HEK293 (cell line): Measurements from ENCODE around the gene SBF2.

ENCODE experiments used
- BCL11A ChIP-seq: fragments of 450-650 bp; formaldehyde crosslinking; IDR thresholded peaks from 2 replicates; pipeline ENCODE4 v1.5.1; 2016; ENCODE audit warnings: low read depth, missing biosample characterization, missing genetic modification characterization
- BCL11B ChIP-seq: fragments of 450-650 bp; formaldehyde crosslinking; IDR thresholded peaks from 2 replicates; pipeline ENCODE4 v1.5.1; 2016; ENCODE audit warnings: low read depth, missing biosample characterization, missing genetic modification characterization
- GLIS1 ChIP-seq: fragments of 450-650 bp; formaldehyde crosslinking; IDR thresholded peaks from 2 replicates; pipeline ENCODE4 v1.5.1; 2016; ENCODE audit warnings: missing biosample characterization, missing genetic modification characterization
- HOXC10 ChIP-seq: sonication (generic); formaldehyde crosslinking; IDR thresholded peaks from 2 replicates; pipeline ENCODE4 v1.8.1; 2023; ENCODE audit warnings: mild to moderate bottlenecking, missing genetic modification reagents
- SP3 ChIP-seq: fragments of 450-650 bp; formaldehyde crosslinking; IDR thresholded peaks from 2 replicates; pipeline ENCODE4 v1.5.1; 2016; ENCODE audit warnings: missing biosample characterization, missing genetic modification characterization
- SP7 ChIP-seq: fragments of 450-650 bp; formaldehyde crosslinking; IDR thresholded peaks from 2 replicates; pipeline ENCODE4 v1.5.1; 2016; ENCODE audit warnings: missing biosample characterization, missing genetic modification characterization
- TCF7L2 ChIP-seq: IDR thresholded peaks from 2 replicates; pipeline ENCODE4 v1.6.1; 2011; ENCODE audit warnings: low read depth, mild to moderate bottlenecking, inconsistent platforms, low read length, moderate library complexity, borderline replicate concordance
- ZBTB21 ChIP-seq: fragments of 450-650 bp; formaldehyde crosslinking; IDR thresholded peaks from 2 replicates; pipeline ENCODE4 v1.5.1; 2017; ENCODE audit warnings: missing biosample characterization, missing genetic modification characterization
- ZBTB6 ChIP-seq: fragments of 450-650 bp; formaldehyde crosslinking; IDR thresholded peaks from 2 replicates; pipeline ENCODE4 v1.5.1; 2017; ENCODE audit warnings: missing biosample characterization, missing genetic modification characterization
- ZFP37 ChIP-seq: fragments of 450-650 bp; formaldehyde crosslinking; IDR thresholded peaks from 2 replicates; pipeline ENCODE4 v1.5.1; 2016; ENCODE audit warnings: missing biosample characterization, missing genetic modification characterization
- ZNF140 ChIP-seq: fragments of 450-650 bp; formaldehyde crosslinking; IDR thresholded peaks from 2 replicates; pipeline ENCODE4 v1.5.1; 2016; ENCODE audit warnings: missing biosample characterization, missing genetic modification characterization
- ZNF23 ChIP-seq: fragments of 450-650 bp; formaldehyde crosslinking; IDR thresholded peaks from 2 replicates; pipeline ENCODE4 v1.5.1; 2016; ENCODE audit warnings: missing biosample characterization, missing genetic modification characterization, borderline replicate concordance
- ZNF266 ChIP-seq: fragments of 450-650 bp; formaldehyde crosslinking; IDR thresholded peaks from 2 replicates; pipeline ENCODE4 v1.5.1; 2016; ENCODE audit warnings: missing biosample characterization, missing genetic modification characterization, low read depth
- ZNF280D ChIP-seq: fragments of 450-650 bp; formaldehyde crosslinking; IDR thresholded peaks from 2 replicates; pipeline ENCODE4 v1.5.1; 2016; ENCODE audit warnings: missing biosample characterization, missing genetic modification characterization
- ZNF341 ChIP-seq: fragments of 450-650 bp; formaldehyde crosslinking; IDR thresholded peaks from 2 replicates; pipeline ENCODE4; 2016; ENCODE audit warnings: low read depth, missing biosample characterization, missing genetic modification characterization
- ZNF426 ChIP-seq: fragments of 450-650 bp; formaldehyde crosslinking; IDR thresholded peaks from 2 replicates; pipeline ENCODE4 v1.5.1; 2017; ENCODE audit warnings: missing biosample characterization, missing genetic modification characterization, mild to moderate bottlenecking, inconsistent platforms, moderate library complexity
- ZNF488 ChIP-seq: fragments of 450-650 bp; formaldehyde crosslinking; IDR thresholded peaks from 2 replicates; pipeline ENCODE4 v1.5.1; 2016; ENCODE audit warnings: missing biosample characterization, missing genetic modification characterization
- ZNF549 ChIP-seq: fragments of 450-650 bp; IDR thresholded peaks from 2 replicates; pipeline ENCODE4 v1.5.1; 2018; ENCODE audit warnings: missing biosample characterization, missing genetic modification characterization, mild to moderate bottlenecking, inconsistent platforms, moderate library complexity
- ZNF571 ChIP-seq: fragments of 450-650 bp; formaldehyde crosslinking; IDR thresholded peaks from 2 replicates; pipeline ENCODE4 v1.5.0; 2017; ENCODE audit warnings: missing biosample characterization, missing genetic modification characterization
- ZNF585B ChIP-seq: fragments of 450-650 bp; formaldehyde crosslinking; IDR thresholded peaks from 2 replicates; pipeline ENCODE4 v1.5.1; 2016; ENCODE audit warnings: missing biosample characterization, missing genetic modification characterization
- ZNF600 ChIP-seq: fragments of 450-650 bp; formaldehyde crosslinking; IDR thresholded peaks from 2 replicates; pipeline ENCODE4 v1.5.1; 2016; ENCODE audit warnings: missing biosample characterization, missing genetic modification characterization
- ZNF660 ChIP-seq: fragments of 450-650 bp; IDR thresholded peaks from 2 replicates; pipeline ENCODE4 v1.5.1; 2018; ENCODE audit warnings: missing biosample characterization, mild to moderate bottlenecking, missing genetic modification characterization
- ZNF776 ChIP-seq: fragments of 450-650 bp; formaldehyde crosslinking; IDR thresholded peaks from 2 replicates; pipeline ENCODE4 v1.5.0; 2017; ENCODE audit warnings: missing biosample characterization, missing genetic modification characterization, borderline replicate concordance
- ZNF837 ChIP-seq: fragments of 450-650 bp; formaldehyde crosslinking; IDR thresholded peaks from 2 replicates; pipeline ENCODE4 v1.5.1; 2016; ENCODE audit warnings: missing biosample characterization, missing genetic modification characterization
- TF ChIP-seq, protein P1 (sequence below): fragments of 450-650 bp; formaldehyde crosslinking; IDR thresholded peaks from 2 replicates; pipeline ENCODE4 v1.5.1; 2016; ENCODE audit warnings: missing biosample characterization, missing genetic modification characterization
- TF ChIP-seq, protein P2 (sequence below): fragments of 450-650 bp; formaldehyde crosslinking; IDR thresholded peaks from 2 replicates; pipeline ENCODE4 v1.5.1; 2017; ENCODE audit warnings: missing biosample characterization, missing genetic modification characterization
- TF ChIP-seq, protein P3 (sequence below): fragments of 450-650 bp; formaldehyde crosslinking; IDR thresholded peaks from 2 replicates; pipeline ENCODE4 v1.5.1; 2016; ENCODE audit warnings: missing biosample characterization, missing genetic modification characterization, low read depth
- TF ChIP-seq, protein P4 (sequence below): fragments of 450-650 bp; formaldehyde crosslinking; IDR thresholded peaks from 2 replicates; pipeline ENCODE4 v1.5.1; 2017; ENCODE audit warnings: missing biosample characterization, missing genetic modification characterization

SBF2 gene

DNA sequence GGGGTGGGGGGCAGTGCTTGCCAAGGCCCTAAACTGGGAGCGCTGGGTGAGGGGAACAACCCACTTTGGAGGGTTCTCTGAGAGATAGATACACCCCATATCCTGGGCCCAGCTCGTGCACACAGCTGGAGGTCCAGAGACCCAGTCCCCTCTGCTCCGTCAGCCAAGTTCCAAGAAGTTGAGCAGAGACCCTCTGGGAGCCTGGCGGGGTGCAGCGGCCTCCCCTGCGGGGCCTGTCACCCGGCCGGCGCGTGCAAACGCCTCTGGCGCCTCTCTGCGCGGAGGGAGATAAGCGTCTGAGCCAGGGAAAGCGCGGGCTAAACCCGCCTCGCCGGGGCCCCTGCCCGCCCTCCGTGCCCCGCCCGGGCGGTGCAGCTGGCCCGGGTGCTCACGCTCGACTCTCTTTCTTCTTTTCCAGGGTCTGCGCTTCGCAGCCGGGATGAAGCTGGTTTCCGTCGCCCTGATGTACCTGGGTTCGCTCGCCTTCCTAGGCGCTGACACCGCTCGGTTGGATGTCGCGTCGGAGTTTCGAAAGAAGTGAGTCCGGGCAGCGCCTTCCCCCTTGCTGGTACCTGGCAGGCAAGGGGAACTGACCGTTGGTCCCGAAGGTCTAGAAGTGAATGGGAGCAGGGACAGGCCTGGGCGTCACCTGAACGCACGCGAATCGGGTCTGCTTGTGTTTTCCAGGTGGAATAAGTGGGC is 11.4 kb upstream of the SBF2 start (continued):
- TF ChIP-seq, protein P1, sequence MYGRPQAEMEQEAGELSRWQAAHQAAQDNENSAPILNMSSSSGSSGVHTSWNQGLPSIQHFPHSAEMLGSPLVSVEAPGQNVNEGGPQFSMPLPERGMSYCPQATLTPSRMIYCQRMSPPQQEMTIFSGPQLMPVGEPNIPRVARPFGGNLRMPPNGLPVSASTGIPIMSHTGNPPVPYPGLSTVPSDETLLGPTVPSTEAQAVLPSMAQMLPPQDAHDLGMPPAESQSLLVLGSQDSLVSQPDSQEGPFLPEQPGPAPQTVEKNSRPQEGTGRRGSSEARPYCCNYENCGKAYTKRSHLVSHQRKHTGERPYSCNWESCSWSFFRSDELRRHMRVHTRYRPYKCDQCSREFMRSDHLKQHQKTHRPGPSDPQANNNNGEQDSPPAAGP, result no peak
- TF ChIP-seq, protein P2, sequence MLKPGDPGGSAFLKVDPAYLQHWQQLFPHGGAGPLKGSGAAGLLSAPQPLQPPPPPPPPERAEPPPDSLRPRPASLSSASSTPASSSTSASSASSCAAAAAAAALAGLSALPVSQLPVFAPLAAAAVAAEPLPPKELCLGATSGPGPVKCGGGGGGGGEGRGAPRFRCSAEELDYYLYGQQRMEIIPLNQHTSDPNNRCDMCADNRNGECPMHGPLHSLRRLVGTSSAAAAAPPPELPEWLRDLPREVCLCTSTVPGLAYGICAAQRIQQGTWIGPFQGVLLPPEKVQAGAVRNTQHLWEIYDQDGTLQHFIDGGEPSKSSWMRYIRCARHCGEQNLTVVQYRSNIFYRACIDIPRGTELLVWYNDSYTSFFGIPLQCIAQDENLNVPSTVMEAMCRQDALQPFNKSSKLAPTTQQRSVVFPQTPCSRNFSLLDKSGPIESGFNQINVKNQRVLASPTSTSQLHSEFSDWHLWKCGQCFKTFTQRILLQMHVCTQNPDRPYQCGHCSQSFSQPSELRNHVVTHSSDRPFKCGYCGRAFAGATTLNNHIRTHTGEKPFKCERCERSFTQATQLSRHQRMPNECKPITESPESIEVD, result no peak
- TF ChIP-seq BCL11A (tag by site-specific recombination) (no peak), ZNF660 (tag by site-specific recombination) (no peak), ZNF837 (tag by site-specific recombination) (no peak), ZNF426 (tag by site-specific recombination) (no peak), ZBTB6 (0 out of 2 replicates have a peak, but pooled peaks have one; percentile 3), GLIS1 (peak; percentile 45; the same call in 1 of the 2 replicates), ZNF571 (tag by site-specific recombination) (no peak), ZNF266 (tag by site-specific recombination) (no peak), ZNF600 (no peak), ZNF549 (tag by site-specific recombination) (no peak), ZNF23 (no peak), HOXC10 (CRISPR knock-in tag) (no peak), TCF7L2 (no peak), ZNF488 (tag by site-specific recombination) (no peak), ZFP37 (tag by site-specific recombination) (no peak), SP7 (no peak), SP3 (tag by site-specific recombination) (0 out of 2 replicates have a peak, but pooled peaks have one; percentile 5), ZNF585B (tag by site-specific recombination) (no peak), ZNF280D (tag by site-specific recombination) (no peak), ZNF341 (tag by site-specific recombination) (no peak; the same call in 1 of the 2 replicates), BCL11B (tag by site-specific recombination) (no peak), ZBTB21 (no peak), ZNF140 (tag by site-specific recombination) (no peak), ZNF776 (tag by site-specific recombination) (no peak)
- TF ChIP-seq, protein P3, sequence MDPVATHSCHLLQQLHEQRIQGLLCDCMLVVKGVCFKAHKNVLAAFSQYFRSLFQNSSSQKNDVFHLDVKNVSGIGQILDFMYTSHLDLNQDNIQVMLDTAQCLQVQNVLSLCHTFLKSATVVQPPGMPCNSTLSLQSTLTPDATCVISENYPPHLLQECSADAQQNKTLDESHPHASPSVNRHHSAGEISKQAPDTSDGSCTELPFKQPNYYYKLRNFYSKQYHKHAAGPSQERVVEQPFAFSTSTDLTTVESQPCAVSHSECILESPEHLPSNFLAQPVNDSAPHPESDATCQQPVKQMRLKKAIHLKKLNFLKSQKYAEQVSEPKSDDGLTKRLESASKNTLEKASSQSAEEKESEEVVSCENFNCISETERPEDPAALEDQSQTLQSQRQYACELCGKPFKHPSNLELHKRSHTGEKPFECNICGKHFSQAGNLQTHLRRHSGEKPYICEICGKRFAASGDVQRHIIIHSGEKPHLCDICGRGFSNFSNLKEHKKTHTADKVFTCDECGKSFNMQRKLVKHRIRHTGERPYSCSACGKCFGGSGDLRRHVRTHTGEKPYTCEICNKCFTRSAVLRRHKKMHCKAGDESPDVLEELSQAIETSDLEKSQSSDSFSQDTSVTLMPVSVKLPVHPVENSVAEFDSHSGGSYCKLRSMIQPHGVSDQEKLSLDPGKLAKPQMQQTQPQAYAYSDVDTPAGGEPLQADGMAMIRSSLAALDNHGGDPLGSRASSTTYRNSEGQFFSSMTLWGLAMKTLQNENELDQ (tag by site-specific recombination), result no peak
- TF ChIP-seq, protein P4, sequence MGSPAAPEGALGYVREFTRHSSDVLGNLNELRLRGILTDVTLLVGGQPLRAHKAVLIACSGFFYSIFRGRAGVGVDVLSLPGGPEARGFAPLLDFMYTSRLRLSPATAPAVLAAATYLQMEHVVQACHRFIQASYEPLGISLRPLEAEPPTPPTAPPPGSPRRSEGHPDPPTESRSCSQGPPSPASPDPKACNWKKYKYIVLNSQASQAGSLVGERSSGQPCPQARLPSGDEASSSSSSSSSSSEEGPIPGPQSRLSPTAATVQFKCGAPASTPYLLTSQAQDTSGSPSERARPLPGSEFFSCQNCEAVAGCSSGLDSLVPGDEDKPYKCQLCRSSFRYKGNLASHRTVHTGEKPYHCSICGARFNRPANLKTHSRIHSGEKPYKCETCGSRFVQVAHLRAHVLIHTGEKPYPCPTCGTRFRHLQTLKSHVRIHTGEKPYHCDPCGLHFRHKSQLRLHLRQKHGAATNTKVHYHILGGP (tag by site-specific recombination), result no peak
